Gastrocnemius medialis (tissue), 4 donors: ENCODE measurements around the gene PRKCQ. TPM values are rescaled to one million over a fixed set of nuclear protein-coding genes. Genes with fewer than 3 reads are reported as not detected.
A peak's percentile ranks its signal among the peaks of the same experiment; 100 is the strongest.
"Not testable (repeated sequence)": the region's sequence is repeated elsewhere in the genome, so short reads cannot be mapped to it uniquely, and the experiment has no call there.

Source experiments
- ATAC-seq, 2 donors: fragments of 150-250 bp; one replicate each; pipeline ENCODE4 v1.9.1; 2016
- DNase-seq, 2 donors: peaks; one replicate each; pipeline ENCODE4 v3.0.0-alpha.2; 2019
- H3K27ac ChIP-seq, 4 donors: fragments of 200-600 bp; sonication (generic); 1 replicate in 1 of 4; 2 replicates in 3 of 4; pipeline ENCODE4 v1.5.1; 2016 to 2018; ENCODE audit warnings: mild to moderate bottlenecking in 2 of 4, moderate library complexity in 1 of 4
- H3K27me3 ChIP-seq, 3 donors: fragments of 200-600 bp; sonication (generic) in 2 of 3; 1 replicate in 1 of 3; 2 replicates in 2 of 3; pipeline versions ENCODE4 v1.5.1 to v1.6.0; 2016 to 2019; ENCODE audit warnings: mild to moderate bottlenecking in 1 of 3, moderate library complexity in 1 of 3
- H3K36me3 ChIP-seq, 2 donors: fragments of 200-600 bp; sonication (generic) in 1 of 2; one replicate each; pipeline ENCODE4 v1.5.1; 2017 to 2018
- H3K4me1 ChIP-seq, 2 donors: fragments of 200-600 bp; sonication (generic) in 1 of 2; one replicate each; pipeline ENCODE4 v1.5.1; 2016 to 2017; ENCODE audit warnings: mild to moderate bottlenecking in 2 of 2
- H3K4me3 ChIP-seq, 4 donors: fragments of 200-600 bp; sonication (generic) in 3 of 4; 1 replicate in 1 of 4; 2 replicates in 3 of 4; pipeline ENCODE4 v1.5.1; 2016 to 2019; ENCODE audit warnings: mild to moderate bottlenecking in 2 of 4
- H3K9me3 ChIP-seq, 3 donors: fragments of 200-600 bp; sonication (generic) in 2 of 3; 1 replicate in 1 of 3; 2 replicates in 2 of 3; pipeline ENCODE4 v1.5.1; 2016 to 2019
- CTCF ChIP-seq, 5 experiments: fragments of 450-650 bp in 3 of 5; fragments of 200-600 bp in 2 of 5; sonication (generic) in 2 of 5; IDR thresholded peaks in 4 of 5; conservative IDR thresholded peaks in 1 of 5; 1 replicate in 4 of 5; 2 replicates in 1 of 5; pipeline ENCODE4 v1.5.1; 2016 to 2019; ENCODE audit warnings: antibody characterized with exemption in 5 of 5, mild to moderate bottlenecking in 3 of 5, moderate library complexity in 3 of 5
- POLR2A ChIP-seq, 2 donors: fragments of 450-650 bp; IDR thresholded peaks; one replicate each; pipeline ENCODE4 v1.6.1; 2017; ENCODE audit warnings: antibody characterized with exemption in 2 of 2, mild to moderate bottlenecking in 2 of 2, moderate library complexity in 2 of 2
- in situ Hi-C, 4 donors: fragments of 200-750 bp; cut with MboI; loops; one replicate each; pipeline versions ENCODE4 v1.15.0 to v1.8.0; 2017; ENCODE audit warnings: low sequenced_read_pairs in 4 of 4
- intact Hi-C: fragments of 100-400 bp; cut with DNase I; formaldehyde crosslinking; loops from one replicate; pipeline ENCODE4 v1.15.1; 2023; ENCODE audit warnings: low total_unique reads
- total RNA-seq, 4 donors: library from RNA; depleted of rRNA; stranded (reverse); fragments of >200 nt; gene quantifications; one replicate each; pipeline versions ENCODE4 v1.1.0 to v1.2.3, GENCODE V29; 2016

Gene PRKCQ
- total RNA-seq, 4 donors from 2014 or later = 25.8 to 70.7 (median 38.8) TPM

GRCh38 chr10:6445671-6446316 is 134.3 kb downstream of the PRKCQ start:
- Histone ChIP-seq H3K27ac (peak overlapping the region; percentile 45 to 83 (median 72)), H3K9me3 (no peaks in the 10 kb centered on the region), H3K4me1 (peaks cover 8 to 11% of the 10 kb centered on the region in 2 donors), H3K36me3 (no peaks in the 10 kb centered on the region), H3K4me3 (peak overlapping the region in 1 of 4 donors; percentile 31), H3K27me3 (no peaks in the 10 kb centered on the region)
- in situ Hi-C loops = loop anchor here (10.0 to 25.0 kb wide), 3 partner anchors 217 to 229 kb away; no protein-coding TSS in a partner anchor
- peak; percentile 41 to 66 for DNase-seq
- ATAC-seq = peak; percentile 87 to 94
- intact Hi-C loops = loop anchor here (1.0 to 10.0 kb wide), 3 partner anchors 135 to 229 kb away; partner anchors contain the start of gene PRKCQ
- no peak for TF ChIP-seq POLR2A (IDR thresholded peaks at IDR 0.05)
- TF ChIP-seq CTCF (IDR thresholded peaks at IDR 0.05 in 4 of 5, conservative IDR thresholded peaks at IDR 0.05 in 1 of 5) = peak; percentile 49 to 65 (median 58)

DNA sequence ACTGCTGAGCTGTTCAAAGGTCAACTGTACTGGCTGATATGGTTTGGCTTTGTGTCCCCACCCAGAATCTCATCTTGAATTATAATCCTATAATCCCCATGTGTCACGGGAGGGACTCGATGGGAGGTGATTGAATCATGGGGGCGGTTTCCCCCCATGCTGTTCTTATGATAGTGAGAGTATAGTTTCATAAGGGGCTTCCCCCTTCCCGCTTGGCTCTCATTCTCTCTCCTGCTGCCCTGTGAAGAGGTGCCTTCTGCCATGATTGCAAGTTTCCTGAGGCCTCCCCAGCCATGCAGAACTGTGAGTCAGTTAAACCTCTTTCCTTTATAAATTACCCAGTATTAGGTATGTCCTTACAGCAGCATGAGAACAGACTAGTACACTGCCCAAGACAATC is 140.2 kb downstream of the PRKCQ start:
- in situ Hi-C loops = loop anchor here (10.0 to 25.0 kb wide), 3 partner anchors 222 to 235 kb away; no protein-coding TSS in a partner anchor
- H3K4me1 ChIP-seq, H3K9me3 ChIP-seq, H3K27me3 ChIP-seq, H3K4me3 ChIP-seq, ATAC-seq, DNase-seq, H3K27ac ChIP-seq: not testable (repeated sequence)
- peaks cover 0 to 19% of the 10 kb centered on the region in 2 donors for H3K36me3 ChIP-seq
- intact Hi-C loops = loop anchor here (10.0 kb wide), 1 partner anchor 235 kb away; no protein-coding TSS in a partner anchor

- ATAC-seq (no peak), DNase-seq (no peak)
- TF ChIP-seq CTCF (IDR thresholded peaks at IDR 0.05 in 4 of 5, conservative IDR thresholded peaks at IDR 0.05 in 1 of 5) (no peak), POLR2A (IDR thresholded peaks at IDR 0.05) (no peak)
- intact Hi-C loops = no loop called here
- Histone ChIP-seq H3K4me1 (no peaks in the 10 kb centered on the region), H3K27me3 (no peaks in the 10 kb centered on the region), H3K36me3 (peaks cover 0 to 14% of the 10 kb centered on the region in 2 donors), H3K4me3 (no peak overlapping the region), H3K9me3 (no peaks in the 10 kb centered on the region), H3K27ac (peak overlapping the region in 1 of 4 donors; percentile 20)
- in situ Hi-C loops = loop anchor here in 2 of 4 donors (25.0 kb wide), 1 partner anchor 230 kb away; no protein-coding TSS in a partner anchor
Observed at GRCh38 chr10:6431861-6432260, 148.2 kb downstream of the PRKCQ start.

- no peaks in the 10 kb centered on the region for H3K4me1 ChIP-seq
- intact Hi-C loops = no loop called here
- H3K9me3 ChIP-seq = no peaks in the 10 kb centered on the region
- no peak for TF ChIP-seq CTCF (IDR thresholded peaks at IDR 0.05 in 4 of 5, conservative IDR thresholded peaks at IDR 0.05 in 1 of 5)
- TF ChIP-seq POLR2A (IDR thresholded peaks at IDR 0.05) = no peak
- DNase-seq = no peak
- H3K4me3 ChIP-seq = no peak overlapping the region
- no peak overlapping the region for H3K27ac ChIP-seq
- in situ Hi-C loops = loop anchor here in 2 of 4 donors (25.0 kb wide), 1 partner anchor 231 kb away; no protein-coding TSS in a partner anchor
- no peaks in the 10 kb centered on the region for H3K27me3 ChIP-seq
- H3K36me3 ChIP-seq = peaks cover 0 to 14% of the 10 kb centered on the region in 2 donors
- no peak for ATAC-seq
Observed at GRCh38 chr10:6431186-6431585, 148.9 kb downstream of the PRKCQ start.

GRCh38 chr10:6430423-6430980 is 149.6 kb downstream of the PRKCQ start:
- DNase-seq = no peak
- in situ Hi-C loops (loop anchor here in 2 of 4 donors (25.0 kb wide), 1 partner anchor 232 kb away; no protein-coding TSS in a partner anchor), intact Hi-C loops (no loop called here)
- Histone ChIP-seq H3K27ac (no peak overlapping the region), H3K36me3 (peaks cover 0 to 14% of the 10 kb centered on the region in 2 donors), H3K4me3 (no peak overlapping the region), H3K4me1 (no peaks in the 10 kb centered on the region), H3K27me3 (no peaks in the 10 kb centered on the region), H3K9me3 (no peaks in the 10 kb centered on the region)
- ATAC-seq = no peak
- no peak for TF ChIP-seq CTCF (IDR thresholded peaks at IDR 0.05 in 4 of 5, conservative IDR thresholded peaks at IDR 0.05 in 1 of 5)
- TF ChIP-seq POLR2A (IDR thresholded peaks at IDR 0.05) = no peak
